CMK (cell line): ENCODE measurements around the gene STK11.

Experiments used
- DNase-seq: peaks from one replicate; pipeline ENCODE4 v3.0.0-alpha.2; 2010; ENCODE audit warnings: low read depth

Gene STK11

DNA sequence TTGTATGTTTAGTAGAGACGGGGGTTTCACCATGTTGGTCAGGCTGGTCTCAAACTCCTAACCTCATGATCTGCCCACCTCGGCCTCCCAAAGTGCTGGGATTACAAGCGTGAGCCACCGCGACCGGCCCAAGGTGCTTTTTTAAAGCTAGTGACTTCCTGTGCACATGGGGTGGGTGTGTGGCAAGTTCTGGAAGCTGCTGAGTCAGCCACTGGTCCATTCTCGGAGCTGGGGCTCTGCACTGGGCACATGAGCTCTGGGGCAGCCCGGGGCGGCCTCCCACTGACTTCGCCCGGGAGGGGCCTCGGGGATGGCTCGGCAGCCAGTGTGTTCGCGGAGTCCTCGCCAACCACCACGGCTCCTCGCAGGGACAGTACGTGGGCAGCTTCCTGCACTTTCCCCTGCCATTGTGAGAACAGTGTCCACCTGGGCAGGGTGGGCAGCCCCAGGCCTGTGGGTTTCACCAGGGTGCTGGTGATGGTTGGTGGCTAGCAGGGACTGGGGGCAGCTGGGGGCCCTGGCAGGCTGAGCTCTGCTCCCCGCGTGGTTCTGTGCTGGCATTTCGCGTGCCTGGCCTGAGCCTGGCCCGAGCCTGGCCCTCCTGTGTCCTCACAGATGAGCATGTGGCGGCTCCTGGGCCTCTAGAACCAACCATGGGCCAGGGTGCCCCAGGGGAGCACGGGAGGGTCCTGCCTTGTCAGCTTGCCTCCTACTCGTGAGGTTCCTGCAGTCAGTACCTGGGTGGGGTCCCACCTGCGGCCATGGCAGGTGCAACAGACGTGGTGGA, 20.1 kb downstream of the STK11 start:
- no peak for DNase-seq

DNA sequence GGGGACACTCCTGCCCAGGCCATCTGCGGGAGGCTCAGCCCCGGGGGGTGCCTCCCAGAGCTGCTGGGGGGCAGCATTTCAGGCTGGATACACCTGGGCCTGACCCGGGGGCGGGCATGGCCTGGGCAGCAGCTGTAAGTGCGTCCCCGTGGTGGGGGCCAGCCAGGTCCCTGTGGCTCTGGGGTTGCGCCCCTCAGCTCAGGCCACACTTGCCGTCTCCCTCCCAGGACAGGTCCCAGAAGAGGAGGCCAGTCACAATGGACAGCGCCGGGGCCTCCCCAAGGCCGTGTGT, 20.6 kb downstream of the STK11 start:
- no peak for DNase-seq

DNA sequence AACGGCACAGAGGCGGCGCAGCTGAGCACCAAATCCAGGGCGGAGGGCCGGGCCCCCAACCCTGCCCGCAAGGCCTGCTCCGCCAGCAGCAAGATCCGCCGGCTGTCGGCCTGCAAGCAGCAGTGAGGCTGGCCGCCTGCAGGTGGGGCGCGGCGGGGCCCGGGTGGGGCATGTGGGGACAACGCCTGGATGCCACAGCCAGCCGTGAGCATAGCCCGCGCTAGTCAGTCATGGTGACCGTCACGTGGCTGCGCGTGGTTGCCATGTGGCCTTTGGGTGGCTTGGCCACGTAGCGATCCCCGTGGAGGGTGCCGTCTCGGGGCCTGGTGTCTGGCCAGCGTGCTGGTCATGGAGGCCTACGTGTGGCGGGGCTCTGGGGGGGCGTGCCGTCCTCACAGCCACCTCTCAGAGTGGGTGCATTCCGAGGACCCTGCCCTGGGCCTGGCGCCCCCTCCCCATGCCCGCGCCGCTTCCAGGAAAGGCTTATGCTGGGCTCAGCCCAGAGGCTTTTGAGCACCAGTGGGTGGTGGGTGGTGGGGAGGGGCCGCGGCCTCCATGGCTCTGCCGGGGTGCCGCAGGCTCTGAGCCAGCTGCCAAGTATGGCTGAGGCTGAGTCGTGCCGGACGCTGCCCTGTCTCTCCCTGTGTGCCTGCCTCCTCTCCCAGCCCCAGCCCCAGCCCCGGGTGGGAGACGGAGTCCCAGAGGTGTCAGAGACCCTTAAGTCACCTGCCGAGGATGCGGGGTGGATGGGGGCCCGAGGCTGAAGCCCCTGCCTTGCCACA, 21.1 kb downstream of the STK11 start:
- DNase-seq, result no peak

DNA sequence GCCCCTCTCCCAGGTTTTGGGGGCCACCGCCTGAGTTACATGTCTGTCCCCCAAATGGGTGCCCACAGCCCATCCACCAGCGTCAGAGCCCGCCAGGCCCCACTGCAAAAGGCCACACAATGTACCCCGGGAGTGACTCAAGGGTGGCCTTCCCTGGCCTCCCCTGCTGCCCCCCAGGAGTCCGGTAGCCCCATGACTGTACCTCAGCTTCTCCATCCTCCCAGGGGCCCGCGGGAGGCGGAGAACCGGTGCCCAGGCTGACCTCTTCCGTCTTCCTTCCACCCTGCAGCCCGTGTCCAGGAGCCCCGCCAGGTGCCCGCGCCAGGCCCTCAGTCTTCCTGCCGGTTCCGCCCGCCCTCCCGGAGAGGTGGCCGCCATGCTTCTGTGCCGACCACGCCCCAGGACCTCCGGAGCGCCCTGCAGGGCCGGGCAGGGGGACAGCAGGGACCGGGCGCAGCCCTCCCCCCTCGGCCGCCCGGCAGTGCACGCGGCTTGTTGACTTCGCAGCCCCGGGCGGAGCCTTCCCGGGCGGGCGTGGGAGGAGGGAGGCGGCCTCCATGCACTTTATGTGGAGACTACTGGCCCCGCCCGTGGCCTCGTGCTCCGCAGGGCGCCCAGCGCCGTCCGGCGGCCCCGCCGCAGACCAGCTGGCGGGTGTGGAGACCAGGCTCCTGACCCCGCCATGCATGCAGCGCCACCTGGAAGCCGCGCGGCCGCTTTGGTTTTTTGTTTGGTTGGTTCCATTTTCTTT, 21.9 kb downstream of the STK11 start:
- no peak for DNase-seq

DNA sequence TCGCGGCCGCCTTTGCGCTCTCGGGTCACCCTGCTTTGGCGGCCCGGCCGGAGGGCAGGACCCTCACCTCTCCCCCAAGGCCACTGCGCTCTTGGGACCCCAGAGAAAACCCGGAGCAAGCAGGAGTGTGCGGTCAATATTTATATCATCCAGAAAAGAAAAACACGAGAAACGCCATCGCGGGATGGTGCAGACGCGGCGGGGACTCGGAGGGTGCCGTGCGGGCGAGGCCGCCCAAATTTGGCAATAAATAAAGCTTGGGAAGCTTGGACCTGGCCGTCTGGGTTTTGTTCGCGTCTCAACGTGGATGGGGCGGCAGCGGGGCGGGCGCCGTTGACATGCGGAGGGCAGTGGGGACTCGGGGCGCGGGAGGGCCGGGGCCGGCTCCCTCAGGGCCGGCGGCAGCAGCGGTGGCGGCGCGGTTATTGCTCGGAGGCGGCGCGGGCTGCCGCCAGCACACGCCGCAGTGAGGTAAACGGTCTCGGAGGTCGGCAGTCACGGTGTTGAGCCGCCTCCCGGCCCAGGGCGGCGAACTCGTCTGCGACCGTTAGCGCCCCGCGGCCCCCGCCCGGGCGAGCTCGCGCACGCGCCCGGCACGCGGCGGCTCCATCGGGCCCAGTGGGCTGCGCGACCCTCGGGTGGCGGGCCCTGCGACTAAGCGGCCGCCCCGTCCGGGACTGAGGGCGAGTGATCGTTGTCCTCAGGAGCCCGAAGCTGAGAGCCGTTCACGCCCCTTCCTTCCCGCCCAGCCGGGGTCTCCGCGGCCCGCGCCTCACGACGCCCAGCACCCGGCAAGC, 22.8 kb downstream of the STK11 start:
- DNase-seq, result no peak

DNA sequence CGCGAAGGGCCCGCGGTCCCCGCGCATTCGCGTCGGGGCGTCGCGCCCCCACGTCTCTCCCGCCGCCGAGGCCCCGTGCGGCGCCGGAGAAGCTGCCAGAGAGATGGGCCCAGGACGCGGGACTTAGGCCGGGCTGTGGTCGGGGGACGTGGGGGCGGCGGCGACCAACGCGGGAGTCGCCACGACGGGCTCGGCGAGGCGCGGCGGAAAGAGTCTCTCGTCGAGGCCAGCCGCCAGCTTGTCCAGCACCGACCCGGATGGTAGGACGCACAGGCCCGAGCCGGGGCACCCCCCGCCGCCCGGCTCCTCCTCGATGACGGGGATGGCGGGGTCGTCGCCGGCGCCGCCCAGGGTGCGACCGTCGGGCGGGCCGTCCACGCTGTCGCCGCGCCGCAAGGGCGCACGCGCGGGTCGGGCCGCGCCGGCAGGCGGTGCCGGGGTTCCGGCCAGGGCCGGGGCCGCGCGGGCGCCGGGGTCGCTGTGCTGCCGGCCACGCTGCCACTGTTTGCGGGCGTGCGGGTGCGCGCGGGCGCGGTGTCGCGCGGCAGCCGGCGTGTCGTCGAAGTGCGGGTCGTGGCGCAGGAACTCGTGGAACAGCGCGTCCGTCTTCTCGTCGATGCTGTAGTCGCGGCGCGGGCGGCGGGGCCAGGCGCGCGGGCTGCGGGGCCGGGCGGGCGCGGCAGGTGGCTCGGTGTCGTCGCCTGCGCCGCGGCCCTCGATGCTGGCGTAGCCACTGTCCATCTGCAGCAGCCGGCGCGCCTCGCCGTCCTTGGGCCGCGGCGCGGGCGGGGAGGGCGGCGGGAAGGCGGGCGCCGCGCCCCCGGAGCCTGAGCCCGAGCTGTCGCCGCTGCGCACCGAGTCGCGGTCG, 23.7 kb downstream of the STK11 start:
- no peak for DNase-seq

DNA sequence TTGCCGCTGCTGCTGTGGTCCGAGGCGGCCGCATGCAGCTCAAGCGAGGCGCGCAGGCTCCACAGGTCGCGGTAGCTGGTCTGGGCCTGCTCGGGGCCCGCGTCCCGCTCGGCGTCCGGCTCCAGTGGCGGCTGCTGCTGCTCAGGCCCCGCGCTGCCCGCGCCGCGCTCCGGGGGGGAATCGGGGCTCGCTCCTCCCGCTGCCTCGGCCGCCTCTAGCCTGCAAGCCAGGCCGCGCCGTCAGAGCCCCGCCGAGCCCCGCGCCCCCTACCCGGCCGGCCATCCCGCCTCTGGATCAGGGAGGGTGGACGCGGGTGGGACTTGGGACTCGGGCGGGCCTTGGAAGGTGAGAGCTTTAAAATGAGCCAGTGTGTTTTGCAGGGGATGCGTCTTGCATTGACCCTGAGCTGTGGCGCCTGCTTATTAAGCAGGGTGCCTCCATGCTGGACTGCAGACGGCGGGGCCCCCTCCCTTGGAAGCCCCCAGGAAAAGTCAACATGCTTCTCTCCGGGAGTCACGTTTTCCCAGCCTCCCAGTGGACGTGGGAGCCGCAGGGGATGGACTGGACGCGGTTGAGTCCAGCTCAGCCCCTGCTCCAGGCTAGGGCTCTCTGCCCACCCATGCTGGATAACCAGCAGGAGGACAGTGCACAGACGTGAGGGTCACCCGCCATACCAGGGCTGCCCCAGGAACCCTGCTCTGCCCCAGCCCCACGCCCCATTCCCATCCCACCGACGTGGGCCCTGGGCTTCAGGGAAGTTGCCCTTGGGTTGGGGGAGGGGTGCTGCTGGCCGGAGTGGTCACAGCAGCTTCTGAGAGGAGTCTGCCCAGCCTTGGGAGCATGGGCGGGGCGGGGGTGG, 24.6 kb downstream of the STK11 start:
- DNase-seq, result no peak

DNA sequence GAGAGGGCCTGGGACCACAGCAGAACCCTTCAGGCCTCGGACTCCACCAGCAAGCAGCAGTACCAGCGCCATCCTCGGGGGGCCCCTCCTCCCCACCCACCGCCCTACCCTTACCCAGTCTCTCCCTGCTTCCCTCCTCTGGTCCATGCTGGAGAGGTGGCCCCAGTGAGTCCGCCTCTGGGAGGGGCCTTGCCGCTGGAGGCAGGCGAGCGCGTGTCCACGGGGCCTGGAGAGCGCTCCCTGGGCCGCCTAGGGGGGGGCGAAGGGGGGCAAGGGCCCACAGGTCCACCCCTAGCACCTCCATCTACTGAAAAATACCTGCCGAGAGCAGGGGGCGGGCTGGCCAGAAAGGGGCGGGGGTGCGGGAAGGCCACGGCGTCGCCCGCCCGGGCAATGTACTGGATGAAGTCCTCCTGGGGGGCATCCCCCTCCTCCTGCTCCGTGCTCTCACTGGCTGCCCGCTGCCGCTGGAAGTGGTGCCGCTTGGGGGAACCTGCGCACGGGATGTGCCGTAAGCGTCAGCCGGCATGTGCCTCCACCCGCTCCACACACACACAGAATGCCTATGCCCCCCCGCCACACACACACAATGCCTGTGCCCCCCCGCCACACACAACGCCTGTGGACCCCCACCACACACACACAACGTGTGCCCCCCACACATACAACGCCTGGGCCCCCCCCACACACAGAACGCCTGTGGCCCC, 25.4 kb downstream of the STK11 start:
- DNase-seq, result no peak

DNA sequence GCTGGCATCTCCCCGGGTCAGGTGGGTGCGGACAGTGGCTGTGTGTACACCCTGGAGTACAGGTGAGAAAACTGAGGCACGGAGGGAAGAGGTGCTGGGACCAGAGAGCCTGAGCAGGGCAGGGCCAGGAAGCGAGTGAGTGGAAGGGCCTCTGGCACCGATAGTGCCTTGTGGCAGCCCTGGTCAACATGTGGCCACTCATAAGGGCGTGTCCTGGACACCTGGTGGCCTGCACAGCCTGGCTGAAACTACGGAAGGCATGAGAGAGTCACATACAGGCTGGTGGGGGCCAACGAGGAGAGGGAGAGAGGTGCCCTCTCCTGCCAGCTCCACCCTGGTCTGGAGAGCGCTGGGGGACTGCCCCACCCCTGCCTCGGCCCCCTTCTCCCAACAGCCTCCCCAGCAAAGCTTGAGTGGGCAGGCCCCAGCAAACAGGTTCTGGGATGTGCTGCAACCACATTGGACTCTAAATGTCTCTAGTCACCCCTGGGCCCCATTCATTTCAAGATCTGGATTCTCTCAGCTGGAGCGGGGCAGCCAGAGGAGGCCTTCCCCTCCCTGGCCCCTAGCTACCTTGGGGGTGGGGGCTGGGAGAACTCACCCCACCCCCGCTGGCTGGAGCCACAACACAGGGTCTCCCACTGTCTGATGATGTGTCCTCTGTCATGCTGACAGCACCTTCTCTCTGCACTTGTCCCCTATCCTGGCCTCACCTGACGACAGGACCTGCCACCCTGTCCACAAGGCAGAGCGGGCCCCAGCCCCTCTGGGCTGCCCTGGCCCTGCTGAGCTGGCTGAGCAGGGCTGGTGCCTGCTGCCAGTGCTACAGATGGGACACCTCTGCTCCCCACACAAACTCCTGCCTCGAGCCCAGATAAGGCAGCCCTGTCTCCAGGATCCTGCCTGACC, 26.4 kb downstream of the STK11 start:
- DNase-seq, result no peak

DNA sequence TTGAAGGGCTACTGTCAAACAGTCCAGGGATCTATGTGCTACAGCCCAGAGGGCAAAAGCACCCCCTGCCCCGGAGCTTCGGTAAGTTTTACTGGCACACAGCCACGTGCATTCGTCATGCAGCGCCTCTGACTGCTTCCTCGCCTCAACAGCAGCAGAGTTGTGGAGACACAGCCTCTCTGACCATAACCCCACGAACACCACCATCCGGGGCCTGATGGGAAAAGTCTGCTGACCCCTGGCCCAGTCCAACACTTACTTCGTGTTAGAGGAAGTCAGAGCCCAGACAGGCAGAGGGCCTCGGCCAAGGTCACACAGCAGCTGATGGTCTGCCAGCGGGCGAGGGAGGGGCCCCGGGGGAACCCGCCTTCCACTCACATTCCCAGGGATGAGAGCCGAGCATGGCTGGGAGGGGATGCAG, 27.1 kb downstream of the STK11 start:
- DNase-seq, result no peak

DNA sequence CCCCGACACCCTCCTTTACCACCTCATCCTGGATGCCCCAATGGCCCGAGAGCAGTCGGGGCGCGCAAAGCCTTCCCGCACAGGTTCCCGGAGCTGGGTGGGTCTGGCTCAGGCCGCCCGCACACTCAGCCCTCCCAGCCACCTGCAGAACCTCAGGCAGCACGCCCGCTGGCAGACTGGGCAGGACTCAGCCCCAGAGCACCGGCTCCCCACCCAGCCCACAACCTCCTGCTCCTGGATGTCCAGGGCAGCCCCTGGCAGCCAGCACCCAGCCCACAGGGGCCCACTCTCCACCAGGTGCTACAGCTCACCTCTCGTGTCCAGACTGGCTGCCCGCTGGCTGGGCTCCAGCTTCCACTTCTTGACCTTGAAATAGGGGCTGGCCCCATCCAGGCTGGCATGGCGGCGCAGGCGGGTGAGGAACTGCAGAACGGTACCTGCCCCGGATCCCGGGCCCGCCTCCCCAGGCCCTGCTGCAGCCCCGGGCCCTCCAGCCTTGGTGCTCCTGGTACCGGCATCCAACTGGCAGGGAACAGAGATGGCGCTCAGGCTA, 27.6 kb downstream of the STK11 start:
- DNase-seq, result no peak

DNA sequence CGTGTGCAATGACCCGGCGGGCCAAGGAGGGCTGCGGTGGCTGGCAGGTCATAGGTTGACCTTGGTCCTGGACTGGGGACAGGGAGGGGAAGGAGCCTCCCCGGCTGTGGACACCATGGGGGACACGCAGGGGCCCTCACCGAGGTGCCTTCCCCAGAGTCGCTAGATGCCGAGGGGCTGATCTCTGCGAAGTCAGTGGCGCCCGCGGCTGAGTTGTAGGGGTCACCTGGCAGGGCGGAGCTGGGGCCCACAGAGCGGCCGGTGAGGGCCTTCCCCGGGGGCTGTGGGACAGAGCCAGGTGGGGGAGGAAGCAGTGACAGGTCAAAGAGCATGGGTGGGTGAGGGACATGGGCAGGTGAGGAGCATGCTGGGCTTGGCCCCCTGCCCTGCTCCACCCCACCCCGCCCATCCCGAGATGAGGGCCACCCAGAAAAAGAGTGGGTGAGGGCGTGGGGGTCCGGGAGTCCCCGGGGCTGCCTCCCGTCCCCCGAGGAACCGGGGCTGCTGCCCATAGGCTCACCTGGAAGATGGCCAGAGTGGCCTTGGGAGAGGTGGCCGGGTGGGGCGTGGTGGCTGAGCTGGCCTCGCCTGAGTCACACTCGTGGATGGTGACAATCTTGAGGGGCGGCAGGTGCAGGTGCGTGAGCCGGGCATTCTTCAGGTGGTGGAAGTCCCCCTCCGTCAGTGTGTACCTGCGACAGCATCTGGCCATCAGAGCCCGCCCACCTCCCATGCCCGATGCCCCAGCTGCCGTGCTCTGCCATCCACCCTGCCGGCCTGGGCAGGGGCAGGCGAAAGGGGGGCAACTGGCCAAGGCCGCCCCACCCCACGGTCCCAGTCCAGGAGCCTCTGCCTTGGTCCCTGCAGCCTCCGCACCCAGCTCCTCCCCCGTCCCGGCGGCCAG, 28.7 kb downstream of the STK11 start:
- no peak for DNase-seq

DNA sequence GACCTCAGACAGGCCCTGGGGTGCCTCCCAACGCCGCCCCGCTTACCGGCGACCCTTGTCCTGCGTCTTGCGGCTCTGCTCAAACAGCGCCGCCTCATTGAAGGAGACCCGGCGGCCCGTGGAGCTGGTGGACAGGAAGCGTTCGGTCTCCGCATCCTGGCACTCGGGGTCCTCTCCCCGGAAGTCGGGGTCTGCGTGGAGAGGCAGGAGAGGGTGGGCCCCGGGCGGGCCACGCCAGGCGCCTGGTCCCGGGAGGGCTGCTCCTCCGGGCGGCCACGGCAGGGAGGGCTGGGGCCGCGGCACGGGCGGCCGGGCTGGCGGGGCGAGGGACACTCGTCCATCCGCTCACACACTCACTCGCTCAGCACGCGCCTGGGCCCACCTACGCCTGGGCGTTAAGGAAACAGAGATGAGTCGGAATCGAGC, 29.4 kb downstream of the STK11 start:
- no peak for DNase-seq

DNA sequence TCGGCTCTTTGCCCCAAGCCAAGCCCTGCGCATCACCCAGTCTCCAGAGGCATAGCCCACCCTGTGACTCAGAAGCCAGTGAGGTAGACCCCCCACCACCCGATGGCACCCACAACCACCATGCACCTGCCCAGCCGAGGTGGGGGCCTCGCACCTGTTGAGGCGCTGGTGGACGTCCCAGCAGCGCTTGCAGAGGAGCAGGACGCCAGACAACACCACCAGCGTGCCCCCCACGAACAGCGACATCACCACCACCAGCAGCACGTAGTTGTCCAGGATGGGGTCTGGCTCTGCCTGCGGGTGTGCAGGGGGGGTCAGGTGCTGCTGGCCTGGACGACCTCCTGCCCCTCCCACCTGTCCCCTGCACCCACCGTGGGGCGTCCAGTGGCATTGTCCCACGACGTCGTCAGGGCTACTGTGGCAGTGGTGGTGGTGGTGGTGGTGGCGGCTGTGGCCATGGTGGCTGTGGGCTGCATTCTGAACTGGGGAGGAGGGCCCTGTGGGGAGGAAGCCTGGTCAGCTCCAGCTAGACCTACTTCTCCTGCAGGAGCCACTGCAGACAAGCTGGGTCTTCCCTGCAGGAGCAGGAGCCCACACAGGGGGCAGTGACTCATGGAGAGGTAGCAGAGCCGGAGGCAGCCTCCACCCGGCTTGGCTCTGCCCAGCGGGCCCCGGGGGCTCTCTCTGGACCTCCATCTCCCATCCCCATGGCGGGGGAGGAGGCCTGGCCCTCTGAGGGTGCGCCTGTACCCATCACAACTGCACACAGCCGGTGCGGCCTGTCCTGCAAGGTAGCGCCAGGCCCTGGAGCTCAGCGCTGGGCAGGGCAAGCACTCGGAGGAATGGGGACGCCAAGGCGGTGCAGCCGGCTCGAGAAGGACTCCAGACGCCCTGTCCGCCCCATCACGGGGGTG, 30.3 kb downstream of the STK11 start:
- no peak for DNase-seq

DNA sequence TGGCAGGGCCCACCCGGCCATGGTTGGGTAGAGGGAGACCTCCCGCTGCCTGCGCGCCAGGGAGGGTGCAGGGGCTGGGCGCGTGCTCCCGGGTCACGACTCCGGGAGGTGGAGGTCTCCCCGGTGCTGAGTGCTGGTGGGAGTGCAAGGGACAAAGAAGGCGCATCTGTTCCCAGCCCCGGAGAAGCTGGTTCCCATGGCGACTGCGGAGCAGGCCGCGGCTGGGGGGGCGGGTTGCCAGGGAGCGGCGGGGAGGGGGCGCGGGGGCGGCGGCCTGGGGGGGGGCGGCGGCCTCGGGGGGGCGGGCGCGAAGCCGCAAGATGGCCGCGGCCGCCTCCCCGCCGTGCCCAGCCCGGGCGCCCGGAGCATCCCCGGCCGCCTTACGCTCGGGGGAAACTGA, 31.0 kb downstream of the STK11 start:
- no peak for DNase-seq
